NCI-H345 treated with DMSO at 0.1 percent for 48 hours (cell line): Measurements from ENCODE around the gene FZD8.
"Not testable (repeated sequence)": the region's sequence is repeated elsewhere in the genome, so short reads cannot be mapped to it uniquely, and the experiment has no call there.

ENCODE experiments used
- DNase-seq: peaks from one replicate; lab custom pipeline; 2025; ENCODE audit not compliant: unreplicated experiment; lab: John Stamatoyannopoulos, UW

Gene FZD8

GRCh38 chr10:35642035-35642792, at the start of gene FZD8:
TSS of gene FZD8 (minus strand) at chr10:35642296. CDS start at chr10:35641429, 867 bp downstream.
- DNase-seq = peak; percentile 77

DNA sequence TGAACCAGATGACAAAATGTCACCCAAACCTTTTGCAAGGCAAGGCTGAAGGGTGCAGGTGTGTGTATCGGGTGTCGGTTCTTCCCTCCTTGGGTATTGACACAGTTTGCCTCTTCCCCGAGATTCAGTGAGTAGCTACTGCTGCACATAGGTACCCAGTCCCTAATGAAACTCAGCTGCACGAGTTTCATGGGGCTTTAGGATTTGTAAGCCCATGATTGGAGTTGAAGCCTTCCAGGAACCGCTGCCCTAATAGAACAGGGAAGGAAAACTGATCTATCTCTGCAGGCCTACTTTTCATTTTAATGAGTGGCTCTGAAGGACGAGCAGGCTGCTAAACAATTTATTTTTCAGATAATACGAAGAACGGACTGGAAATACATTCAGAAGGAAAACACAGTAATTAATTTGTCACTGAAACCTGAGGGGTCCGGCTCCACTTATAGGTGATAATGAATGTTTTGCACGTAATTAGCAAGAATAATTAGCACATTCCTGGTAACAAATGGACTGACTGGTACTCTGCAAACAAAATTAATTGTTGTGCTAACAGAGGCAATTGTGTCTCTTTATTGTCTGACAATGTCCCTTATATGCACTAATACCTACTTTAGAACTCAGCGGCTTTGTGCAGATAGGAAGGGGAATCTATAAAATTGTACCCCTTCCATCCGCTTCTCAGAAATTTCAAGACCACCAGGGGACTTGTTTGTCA, 49.6 kb upstream of the FZD8 start:
- no peak for DNase-seq

DNA sequence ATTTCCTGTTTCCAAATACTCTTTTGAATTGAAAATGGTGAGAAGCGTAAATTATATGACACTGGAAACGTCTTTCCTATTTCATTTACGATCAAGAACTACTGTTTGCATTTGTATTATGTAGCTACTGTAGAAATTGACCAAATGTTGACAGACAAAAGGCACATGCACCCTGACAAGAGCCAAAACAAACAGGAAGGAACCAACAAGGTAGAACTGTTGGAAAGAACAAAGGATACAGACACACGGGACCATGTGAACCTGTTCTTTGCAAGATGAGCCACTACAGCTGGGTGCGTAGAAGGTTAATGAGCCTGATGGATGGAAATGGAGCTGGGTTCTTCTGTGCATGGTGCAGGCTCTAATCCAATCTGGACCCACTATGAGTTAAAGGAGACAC, 48.4 kb upstream of the FZD8 start:
- peak; percentile 75 for DNase-seq

GRCh38 chr10:35685858-35686257, 43.8 kb upstream of the FZD8 start:
- not testable (repeated sequence) for DNase-seq

GRCh38 chr10:35685402-35685801, 43.3 kb upstream of the FZD8 start:
- DNase-seq = no peak

DNA sequence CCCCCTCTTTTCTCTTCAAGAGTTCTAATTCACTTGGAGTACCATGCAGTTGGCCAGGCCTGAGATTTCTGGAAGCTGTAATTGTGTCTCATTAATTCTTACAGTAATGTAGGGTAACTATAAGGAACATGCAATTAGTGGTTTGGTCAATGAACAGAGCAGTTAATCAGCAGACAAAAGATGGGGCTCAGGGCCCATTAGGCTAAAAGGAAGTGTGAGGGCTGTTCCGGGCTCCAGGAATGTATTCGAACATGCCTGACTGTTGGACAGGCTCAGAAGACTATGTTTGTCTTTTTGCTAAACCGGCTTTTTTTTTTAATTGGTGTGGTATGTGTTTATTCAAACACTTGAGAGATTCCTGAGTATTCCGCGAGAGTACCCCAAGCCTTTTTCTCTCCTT, 42.5 kb upstream of the FZD8 start:
- no peak for DNase-seq

- no peak for DNase-seq
Observed at GRCh38 chr10:35675846-35676245, 33.8 kb upstream of the FZD8 start.

DNA sequence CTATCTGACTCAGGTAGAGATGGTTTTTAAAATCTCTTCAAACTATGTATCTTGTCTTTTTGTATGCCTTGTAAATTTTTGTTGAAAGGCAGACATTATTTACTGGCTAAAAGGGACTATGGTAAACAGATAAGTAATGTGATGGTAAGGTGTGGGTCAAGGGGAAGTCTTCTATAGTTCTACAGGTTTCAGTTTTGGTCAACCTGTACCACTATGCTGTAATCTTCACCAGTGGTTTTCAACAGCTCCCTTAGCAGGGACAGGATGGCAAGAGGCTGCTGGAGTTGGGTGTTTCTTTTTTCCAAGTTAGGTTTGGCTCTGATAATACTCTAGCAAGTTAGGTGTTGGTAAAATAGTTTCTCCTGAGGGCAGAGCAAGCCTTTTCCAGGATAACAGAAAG, 32.7 kb upstream of the FZD8 start:
- DNase-seq = no peak

DNA sequence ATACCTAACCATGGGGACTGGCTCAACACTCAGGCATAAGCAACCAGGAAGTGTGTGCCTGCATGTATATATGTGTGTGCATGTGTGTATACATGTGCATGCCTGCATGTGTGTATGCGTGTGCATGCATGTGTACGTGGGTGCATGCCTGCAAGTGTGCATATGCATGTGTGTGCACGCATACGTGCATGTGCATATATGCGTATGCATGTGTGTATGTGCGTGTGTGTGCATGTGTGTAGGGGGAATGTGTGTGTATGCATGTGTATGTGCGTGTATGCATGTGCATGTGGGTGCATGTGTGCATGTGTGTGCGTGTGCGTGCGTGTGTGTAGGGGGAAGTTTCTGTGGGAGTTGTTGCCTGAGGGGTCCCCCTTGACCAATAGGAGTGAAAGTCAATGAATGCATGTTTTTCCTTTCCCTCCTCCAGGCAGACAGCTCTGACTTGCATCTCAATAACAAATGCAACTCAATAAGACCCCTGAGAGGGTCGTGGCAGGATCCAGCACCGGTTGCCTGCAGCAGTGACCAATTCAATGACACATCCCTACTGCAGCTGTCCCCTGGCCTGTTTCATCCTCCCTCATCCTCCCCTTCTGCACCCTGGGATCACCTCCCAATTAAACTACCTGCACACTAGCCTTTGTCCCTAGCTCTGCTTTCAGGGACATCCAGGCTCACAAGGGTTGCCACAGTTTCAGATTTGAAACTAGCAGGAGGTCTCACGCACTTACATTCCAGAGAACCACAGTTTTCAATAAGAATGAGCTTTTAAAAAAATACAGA, 27.0 kb upstream of the FZD8 start:
- DNase-seq = no peak

GRCh38 chr10:35667971-35668370, 25.9 kb upstream of the FZD8 start:
- no peak for DNase-seq

GRCh38 chr10:35667270-35667889, 25.3 kb upstream of the FZD8 start:
- no peak for DNase-seq

DNA sequence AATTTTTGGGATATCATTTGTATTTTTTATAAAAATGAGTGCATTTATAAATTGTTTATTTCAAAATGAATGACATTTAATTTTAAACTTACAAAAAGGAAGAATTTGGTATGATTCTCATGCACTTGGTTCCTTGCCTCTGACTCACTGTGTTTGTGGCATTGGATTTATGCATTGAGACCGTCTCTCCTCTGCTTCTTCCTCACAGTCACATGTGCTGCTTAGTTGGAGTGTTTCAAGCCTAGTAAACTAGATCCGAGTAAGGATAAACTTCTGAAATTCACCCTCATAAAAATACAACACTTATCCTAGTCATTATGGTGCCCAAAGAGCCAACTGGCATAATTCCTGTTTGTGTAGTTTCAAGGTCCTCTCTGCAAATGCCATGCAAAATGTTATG, 19.1 kb upstream of the FZD8 start:
- no peak for DNase-seq

- DNase-seq = no peak
Observed at GRCh38 chr10:35659456-35659855, 17.4 kb upstream of the FZD8 start.

DNA sequence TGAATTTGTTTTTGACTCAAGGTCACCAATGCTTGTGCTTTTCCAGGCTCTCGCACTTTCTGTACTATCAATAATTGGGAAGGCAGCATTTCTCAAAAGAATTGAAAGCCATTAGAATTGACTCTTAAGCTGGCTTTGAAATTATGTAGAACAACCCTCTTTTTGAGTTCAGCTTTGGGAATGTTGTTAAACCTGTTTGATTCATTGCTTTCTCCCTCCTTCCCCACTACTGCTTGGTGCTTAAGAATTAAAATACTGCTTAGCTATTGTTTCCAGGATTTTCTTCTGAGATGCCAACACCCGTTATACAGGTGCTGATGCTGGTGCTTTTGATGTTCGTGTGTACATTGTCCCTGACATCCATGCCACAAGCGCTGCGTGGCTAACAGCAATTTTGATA, 15.5 kb upstream of the FZD8 start:
- no peak for DNase-seq

DNA sequence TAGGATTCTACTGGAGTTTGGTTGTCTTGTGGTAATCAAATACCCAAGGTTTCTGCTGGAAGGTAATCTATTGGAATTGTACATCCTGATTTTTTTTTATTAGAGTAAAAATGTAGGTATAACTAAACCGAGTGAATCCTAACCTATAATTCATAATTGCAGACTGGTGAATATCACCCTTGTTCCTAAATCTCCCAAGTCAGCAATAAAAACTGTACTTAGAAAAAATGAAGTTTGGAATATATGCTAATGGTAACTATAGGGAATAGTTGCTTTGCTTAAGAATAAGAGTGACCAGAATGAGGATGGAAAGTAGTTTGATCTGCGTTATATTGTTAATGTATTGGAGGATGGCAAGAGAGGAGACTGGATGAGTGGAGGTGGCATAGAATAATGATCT, 10.7 kb upstream of the FZD8 start:
- DNase-seq = no peak

- DNase-seq = peak; percentile 27
Observed at GRCh38 chr10:35650894-35651293, 8.8 kb upstream of the FZD8 start.

- DNase-seq = no peak
Observed at GRCh38 chr10:35644050-35644950, 2.2 kb upstream of the FZD8 start.

GRCh38 chr10:35643151-35644049, 1.3 kb upstream of the FZD8 start:
- peak; percentile 30 for DNase-seq

DNA sequence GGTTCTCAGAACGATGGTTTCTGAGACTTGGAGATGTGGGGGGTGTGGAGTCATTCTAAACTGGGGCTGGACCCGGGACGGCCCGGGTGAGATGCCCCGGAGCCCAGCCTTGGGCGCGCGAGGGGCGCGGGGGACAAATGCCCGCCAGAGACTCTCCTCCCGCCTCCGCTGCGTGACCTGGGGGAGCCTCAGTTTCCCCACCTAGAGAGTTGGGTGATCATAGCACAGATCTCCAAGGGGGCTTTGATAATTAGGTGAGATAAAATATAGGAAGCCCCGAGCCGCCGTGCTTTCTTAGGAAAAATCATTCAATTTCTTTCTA, 658 bp upstream of the FZD8 start:
- no peak for DNase-seq

DNA sequence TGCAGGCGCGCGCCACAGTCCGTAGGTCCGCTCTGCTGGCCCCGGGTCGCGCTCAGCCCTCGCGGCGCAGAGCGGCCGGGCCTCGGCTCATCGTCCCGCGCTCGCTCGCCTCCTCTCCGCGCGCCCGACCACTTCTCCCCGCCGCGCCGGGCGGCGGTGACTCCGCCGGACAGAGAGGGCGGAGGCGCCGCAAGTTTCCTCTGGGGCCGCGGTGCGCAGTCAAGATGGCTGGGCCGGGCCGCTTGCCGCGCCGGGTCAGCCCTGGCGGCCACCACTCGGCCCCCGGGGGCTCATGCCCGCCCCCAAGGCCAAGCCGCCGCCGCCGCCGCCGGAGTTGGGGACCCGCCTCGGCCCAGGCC, 441 bp downstream of the FZD8 start:
- DNase-seq = no peak
